ENCODE measurements around the gene AP5Z1. TPM values are rescaled to one million over a fixed set of nuclear protein-coding genes. Genes with fewer than 3 reads are reported as not detected.

AP5Z1 gene
- total RNA-seq, 2 donors from 2014 or later: 7.5 to 9.2 TPM

DNA sequence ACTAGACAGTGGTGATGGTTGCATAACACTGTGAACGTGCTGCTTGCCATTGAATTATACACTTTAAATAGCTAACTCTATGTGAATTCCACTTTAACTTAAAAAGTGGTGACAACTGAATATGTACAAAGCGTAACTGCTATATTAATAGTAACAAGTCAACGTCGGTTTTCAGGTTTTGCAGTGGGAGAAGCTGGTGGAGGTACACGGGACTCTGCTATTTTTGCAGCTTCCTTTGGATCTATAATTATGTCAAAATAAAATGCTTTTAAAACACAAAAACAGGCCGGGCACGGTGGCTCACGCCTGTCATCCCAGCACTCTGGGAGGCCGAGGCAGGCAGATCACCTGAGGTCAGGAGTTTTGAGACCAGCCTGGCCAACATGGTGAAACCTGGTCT lies 21.0 kb downstream of the AP5Z1 start:
- Histone ChIP-seq H3K36me3 (peaks cover 4% of the 10 kb centered on the region), H3K4me1 (peaks cover 0 to 30% of the 10 kb centered on the region in 2 donors)

DNA sequence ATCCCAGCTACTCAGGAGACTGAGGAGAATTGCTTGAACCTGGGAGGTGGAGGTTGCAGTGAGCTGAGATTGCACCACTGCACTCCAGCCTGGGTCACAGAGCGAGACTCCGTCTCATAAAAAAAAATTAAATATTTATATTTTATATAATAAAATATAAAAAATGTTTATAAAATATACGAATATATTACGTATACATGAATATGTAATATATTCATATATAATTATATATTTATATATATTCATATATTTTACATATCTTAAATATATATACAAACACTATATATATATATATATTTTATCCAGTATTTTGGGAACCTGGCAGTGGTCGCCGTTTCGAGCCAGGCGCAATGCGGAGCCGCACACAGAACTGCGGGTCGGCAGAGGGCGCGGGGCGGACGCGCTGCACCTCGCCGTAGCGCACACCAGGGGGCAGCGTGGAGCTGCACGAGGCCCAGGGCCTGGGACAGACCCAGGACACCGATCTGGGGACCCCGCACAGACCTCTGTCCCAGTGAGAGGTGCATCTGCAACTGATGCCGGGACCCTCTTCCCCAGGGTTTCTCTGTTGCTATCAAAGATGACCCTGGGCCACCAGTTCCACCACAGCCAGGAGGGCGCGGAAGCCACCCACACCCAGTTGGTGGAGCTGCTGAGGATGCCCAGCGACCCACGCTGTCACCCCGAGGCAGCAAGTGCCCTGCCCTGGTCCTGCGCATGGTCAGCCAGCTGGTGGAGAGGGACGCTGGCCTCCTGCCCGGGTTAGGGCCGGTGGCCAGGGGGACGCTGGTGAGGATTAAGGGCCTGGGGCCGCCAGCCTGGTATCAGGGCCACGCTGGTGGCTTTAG lies 22.7 kb downstream of the AP5Z1 start:
- no peaks in the 10 kb centered on the region for H3K36me3 ChIP-seq
- H3K4me1 ChIP-seq: peaks cover 0 to 16% of the 10 kb centered on the region in 2 donors
- TF ChIP-seq, protein P1, sequence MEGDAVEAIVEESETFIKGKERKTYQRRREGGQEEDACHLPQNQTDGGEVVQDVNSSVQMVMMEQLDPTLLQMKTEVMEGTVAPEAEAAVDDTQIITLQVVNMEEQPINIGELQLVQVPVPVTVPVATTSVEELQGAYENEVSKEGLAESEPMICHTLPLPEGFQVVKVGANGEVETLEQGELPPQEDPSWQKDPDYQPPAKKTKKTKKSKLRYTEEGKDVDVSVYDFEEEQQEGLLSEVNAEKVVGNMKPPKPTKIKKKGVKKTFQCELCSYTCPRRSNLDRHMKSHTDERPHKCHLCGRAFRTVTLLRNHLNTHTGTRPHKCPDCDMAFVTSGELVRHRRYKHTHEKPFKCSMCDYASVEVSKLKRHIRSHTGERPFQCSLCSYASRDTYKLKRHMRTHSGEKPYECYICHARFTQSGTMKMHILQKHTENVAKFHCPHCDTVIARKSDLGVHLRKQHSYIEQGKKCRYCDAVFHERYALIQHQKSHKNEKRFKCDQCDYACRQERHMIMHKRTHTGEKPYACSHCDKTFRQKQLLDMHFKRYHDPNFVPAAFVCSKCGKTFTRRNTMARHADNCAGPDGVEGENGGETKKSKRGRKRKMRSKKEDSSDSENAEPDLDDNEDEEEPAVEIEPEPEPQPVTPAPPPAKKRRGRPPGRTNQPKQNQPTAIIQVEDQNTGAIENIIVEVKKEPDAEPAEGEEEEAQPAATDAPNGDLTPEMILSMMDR (IDR thresholded peaks at IDR 0.05): peak; percentile 81 to 93
- no peak overlapping the region for H3K4me3 ChIP-seq
- no peaks in the 10 kb centered on the region for H3K27me3 ChIP-seq
- DNase-seq (ENCODE audit: low spot score): no peak
- H3K27ac ChIP-seq: peak overlapping the region in 1 of 2 donors; percentile 6
- no peaks in the 10 kb centered on the region for H3K9me3 ChIP-seq

More for the DNA sequence above, 21.0 kb downstream of the AP5Z1 start:
- no peak overlapping the region for H3K4me3 ChIP-seq
- no peak for DNase-seq (ENCODE audit: low spot score)
- H3K9me3 ChIP-seq: no peaks in the 10 kb centered on the region
- TF ChIP-seq, protein P1 (IDR thresholded peaks at IDR 0.05): no peak
- H3K27ac ChIP-seq: no peak overlapping the region
- H3K27me3 ChIP-seq: no peaks in the 10 kb centered on the region

DNA sequence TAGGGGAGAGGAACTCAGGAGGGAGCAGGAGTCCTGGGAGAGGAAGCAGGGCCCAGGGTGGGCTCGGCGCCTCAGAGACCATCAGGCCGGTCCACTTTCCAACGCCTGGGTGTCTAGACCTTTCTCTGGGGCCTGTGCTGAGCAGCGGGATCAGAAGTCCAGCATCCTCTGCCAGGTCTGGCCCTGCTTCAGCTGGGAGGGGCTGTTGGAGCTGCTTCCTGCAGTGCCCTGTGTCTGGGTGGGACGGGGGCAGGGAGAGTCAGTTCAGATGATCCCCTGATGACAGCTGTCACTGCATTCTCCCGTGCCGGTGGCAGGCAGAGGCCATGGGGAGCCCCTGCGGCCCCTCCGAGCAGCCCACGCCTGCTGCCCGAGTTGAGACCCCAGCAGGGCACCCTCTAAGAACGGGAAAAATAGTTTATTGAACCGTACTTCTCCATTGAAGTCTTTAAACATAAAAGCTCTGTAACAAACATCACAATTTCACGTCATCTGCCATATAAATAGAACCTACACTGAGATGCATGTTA lies 23.3 kb downstream of the AP5Z1 start:
- H3K27ac ChIP-seq: peak overlapping the region; percentile 6 to 31
- no peak overlapping the region for H3K4me3 ChIP-seq
- H3K4me1 ChIP-seq: peaks cover 0 to 16% of the 10 kb centered on the region in 2 donors

DNA sequence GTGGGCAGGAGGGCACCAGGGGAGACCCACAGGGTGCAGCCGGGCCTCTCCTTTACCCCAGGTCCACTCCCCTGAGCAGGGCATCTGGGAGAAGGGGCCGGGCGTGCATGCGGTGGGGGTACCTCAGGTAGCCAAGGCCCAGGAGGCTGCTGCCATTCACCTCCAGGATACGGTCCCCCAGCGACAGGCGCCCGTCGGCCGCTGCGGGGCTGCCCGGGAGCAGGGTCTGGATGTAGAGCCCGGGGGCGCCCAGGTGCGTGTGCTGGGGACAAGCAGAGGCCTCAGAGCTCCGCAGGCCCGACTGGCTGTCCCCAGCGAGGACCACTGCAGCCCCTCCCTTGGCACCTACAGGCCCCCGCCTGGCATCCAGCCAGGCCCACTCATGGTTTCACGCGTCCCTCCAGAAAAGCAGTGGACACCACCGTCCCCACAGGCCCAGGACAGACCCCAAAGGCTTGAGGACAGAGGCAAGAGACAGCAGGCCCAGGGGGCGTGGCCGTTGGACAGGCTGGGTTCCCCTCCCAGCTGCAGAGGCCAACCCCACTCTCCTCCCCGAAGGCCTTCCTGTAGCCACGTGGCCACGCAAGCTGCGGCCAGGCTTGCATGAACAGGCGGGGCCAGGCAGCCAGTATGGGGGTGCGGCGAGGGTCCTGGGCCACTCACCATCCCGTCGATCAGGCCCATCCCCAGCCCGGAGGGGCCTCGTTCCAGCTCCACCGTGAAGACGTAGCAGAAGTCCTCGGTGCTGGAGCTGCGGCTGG lies 24.3 kb downstream of the AP5Z1 start:
- Histone ChIP-seq H3K27ac (no peak overlapping the region), H3K36me3 (no peaks in the 10 kb centered on the region), H3K4me3 (no peak overlapping the region), H3K9me3 (no peaks in the 10 kb centered on the region), H3K27me3 (no peaks in the 10 kb centered on the region), H3K4me1 (peaks cover 0 to 16% of the 10 kb centered on the region in 2 donors)
- DNase-seq (ENCODE audit: low spot score): no peak
- TF ChIP-seq, protein P1 (IDR thresholded peaks at IDR 0.05): no peak

More for the DNA sequence above, 23.3 kb downstream of the AP5Z1 start:
- no peaks in the 10 kb centered on the region for H3K9me3 ChIP-seq
- no peaks in the 10 kb centered on the region for H3K27me3 ChIP-seq
- H3K36me3 ChIP-seq: no peaks in the 10 kb centered on the region
- TF ChIP-seq, protein P1 (IDR thresholded peaks at IDR 0.05): no peak
- no peak for DNase-seq (ENCODE audit: low spot score)

DNA sequence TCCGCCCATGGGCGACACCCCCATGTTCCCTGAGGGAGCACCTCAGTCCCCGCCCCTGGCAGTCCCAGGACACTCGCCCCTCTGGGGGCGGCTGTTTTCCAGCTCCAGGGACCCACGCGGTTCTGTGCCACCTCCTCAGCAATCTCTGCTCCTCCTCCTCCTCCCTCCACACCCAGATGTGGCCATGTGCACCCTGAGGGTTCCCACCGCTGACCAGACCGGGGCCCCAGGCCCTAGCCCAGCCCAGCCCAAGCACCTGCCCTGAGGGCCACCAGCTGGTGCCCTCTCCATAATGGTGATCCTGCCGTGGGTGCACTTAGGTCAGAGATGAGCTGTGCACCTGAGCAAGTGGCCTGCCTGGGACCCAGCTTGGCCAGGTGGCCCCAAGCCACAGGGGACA lies 25.1 kb downstream of the AP5Z1 start:
- DNase-seq (ENCODE audit: low spot score): no peak
- H3K4me1 ChIP-seq: peaks cover 0 to 16% of the 10 kb centered on the region in 2 donors
- H3K36me3 ChIP-seq: no peaks in the 10 kb centered on the region
- H3K9me3 ChIP-seq: no peaks in the 10 kb centered on the region
- no peak overlapping the region for H3K27ac ChIP-seq
- no peak overlapping the region for H3K4me3 ChIP-seq
- no peaks in the 10 kb centered on the region for H3K27me3 ChIP-seq
- TF ChIP-seq, protein P1 (IDR thresholded peaks at IDR 0.05): no peak
